AG10803 (cell line): ENCODE data around the gene TPSAB1.
"Not testable (repeated sequence)": the region's sequence is repeated elsewhere in the genome, so short reads cannot be mapped to it uniquely, and the experiment has no call there.

Source experiments
- DNase-seq: peaks from one replicate; pipeline ENCODE4 v3.0.0; 2010; ENCODE audit warnings: low read depth
- H3K4me3 ChIP-seq: 2 replicates; pipeline ENCODE4 v1.5.1; 2011; ENCODE audit warnings: mild to moderate bottlenecking, low read length, control low read depth
- CTCF ChIP-seq: conservative IDR thresholded peaks from 2 replicates; pipeline ENCODE4 v1.5.1; 2011; ENCODE audit warnings: mild to moderate bottlenecking, low read length, control low read depth, inconsistent platforms

Gene TPSAB1

DNA sequence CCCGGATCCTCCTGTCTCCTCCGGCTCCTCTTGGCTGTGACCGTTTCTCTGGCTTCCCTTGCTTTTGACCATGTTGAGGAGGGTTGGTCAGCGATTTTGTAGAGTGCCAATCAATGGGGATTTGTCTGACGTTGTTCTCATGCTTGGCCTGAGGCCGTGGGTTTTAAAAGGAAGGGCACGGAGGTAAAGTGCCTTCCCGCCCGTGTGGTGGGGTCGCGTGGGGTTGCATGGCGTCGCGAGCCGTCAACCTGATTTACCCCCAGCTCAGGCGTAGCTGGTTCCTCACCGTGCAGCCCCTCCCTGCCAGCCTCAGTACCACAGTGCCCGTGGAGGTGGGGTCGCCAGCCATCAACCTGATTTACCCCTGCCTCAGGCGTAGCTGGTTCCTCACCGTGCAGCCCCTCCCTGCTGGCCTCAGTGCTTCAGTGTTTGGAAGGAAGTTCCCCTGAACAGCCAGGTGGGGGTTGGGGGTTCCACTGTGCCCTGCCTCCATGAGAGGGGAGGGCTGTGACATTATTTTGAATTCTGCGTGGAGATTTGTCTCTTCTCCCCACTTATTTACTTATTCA, 5.0 kb downstream of the TPSAB1 start:
- no peak overlapping the region for H3K4me3 ChIP-seq
- no peak for TF ChIP-seq CTCF
- no peak for DNase-seq

GRCh38 chr16:1247903-1248537, 7.5 kb downstream of the TPSAB1 start:
- not testable (repeated sequence) for DNase-seq, H3K4me3 ChIP-seq

DNA sequence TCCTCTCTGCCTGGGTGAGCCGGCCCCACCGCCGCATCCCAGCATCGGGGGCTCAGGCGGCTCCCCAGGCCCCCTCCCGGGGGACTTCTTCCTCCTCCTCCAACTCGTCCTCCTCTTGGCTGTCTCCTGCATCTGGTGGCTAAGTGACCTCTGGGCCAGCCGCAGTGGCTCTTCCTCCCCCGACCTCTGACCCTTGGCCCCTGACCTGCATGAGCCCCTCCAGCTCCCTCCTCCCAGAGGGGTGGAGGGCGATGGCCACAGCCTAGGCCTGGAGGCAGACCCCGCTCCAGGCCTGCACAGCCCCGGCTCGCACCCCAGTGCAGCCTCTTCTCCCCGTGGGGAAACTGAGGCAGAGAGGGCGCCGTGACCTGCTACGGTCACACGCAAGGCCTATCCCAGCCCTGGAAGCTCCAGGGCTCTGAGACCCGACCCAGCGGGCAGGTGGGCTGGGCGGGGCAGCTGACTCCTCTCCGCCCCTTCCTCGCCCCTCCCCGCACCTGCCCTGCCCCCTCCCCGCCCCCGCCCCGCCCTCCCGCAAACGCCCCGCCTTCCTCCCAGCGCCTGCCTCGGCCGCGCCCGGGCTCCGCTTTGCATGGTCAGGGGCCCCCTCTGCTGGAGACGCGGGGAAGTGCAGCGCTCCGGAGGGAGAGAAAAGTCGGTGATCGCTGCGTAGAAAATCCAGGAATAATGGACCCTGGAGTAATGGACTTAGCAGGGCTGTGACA, 8.7 kb downstream of the TPSAB1 start:
- not testable (repeated sequence) for DNase-seq, H3K4me3 ChIP-seq

DNA sequence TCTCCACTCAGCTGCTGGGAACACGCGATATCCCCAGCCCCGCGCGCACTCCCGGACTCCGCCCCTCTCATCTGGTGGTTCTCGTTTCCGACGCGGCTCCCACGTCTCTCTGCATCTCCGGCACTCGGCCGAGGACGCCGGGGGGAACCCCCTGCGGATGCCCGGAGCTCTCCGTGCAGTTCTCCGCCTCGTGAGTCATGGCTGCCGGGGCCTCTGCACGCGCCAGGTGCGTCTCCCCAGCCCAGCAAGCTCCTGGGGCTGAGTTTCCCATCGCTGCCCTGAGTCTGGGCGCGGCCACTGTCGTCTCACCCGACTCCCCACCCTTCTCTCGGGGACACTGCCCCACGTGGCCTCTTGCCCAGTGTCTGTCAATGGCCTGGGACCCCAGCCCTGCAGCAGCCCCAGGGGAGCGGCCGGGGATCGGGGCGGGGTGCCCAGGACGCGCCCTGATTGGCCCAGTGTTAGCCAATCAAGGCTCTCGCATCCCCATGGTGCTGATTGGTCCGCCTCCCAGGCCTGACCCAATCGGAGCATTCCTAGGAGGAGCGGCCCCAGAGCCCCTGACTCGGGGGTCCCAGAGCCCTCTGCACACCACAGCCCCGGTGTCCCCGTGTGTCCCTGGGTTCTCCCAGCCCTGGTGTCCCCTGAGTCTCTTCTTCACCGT, 13.3 kb downstream of the TPSAB1 start:
- DNase-seq, H3K4me3 ChIP-seq: not testable (repeated sequence)

GRCh38 chr16:1254821-1255220, 14.3 kb downstream of the TPSAB1 start:
- DNase-seq, H3K4me3 ChIP-seq: not testable (repeated sequence)

- not testable (repeated sequence) for H3K4me3 ChIP-seq, DNase-seq
These were observed 15.0 kb downstream of the TPSAB1 start, which contains the start of gene TPSD1 for GRCh38 chr16:1255276-1256122. Gene TPSD1 (plus strand): TSS chr16:1256069. CDS start chr16:1256281, 212 bp downstream.

- H3K4me3 ChIP-seq, DNase-seq: not testable (repeated sequence)
These were observed 15.9 kb downstream of the TPSAB1 start for GRCh38 chr16:1256296-1256873.

DNA sequence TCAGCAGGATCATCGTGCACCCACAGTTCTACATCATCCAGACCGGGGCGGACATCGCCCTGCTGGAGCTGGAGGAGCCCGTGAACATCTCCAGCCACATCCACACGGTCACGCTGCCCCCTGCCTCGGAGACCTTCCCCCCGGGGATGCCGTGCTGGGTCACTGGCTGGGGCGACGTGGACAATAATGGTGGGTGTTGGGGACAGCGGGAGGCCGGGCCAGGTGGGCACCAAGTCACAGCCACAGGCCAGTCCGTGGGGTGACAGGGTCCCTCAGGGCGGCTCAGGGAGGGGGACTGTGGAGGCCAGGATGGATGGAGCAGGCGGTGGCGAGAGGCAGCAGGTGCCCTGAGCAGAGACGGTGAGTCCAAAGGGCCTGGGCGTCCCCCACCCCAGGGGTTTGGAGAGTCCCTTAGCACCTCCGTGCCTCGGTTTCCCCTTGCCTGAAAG, 16.4 kb downstream of the TPSAB1 start:
- no peak for TF ChIP-seq CTCF
- DNase-seq, result no peak
- H3K4me3 ChIP-seq, result no peak overlapping the region

DNA sequence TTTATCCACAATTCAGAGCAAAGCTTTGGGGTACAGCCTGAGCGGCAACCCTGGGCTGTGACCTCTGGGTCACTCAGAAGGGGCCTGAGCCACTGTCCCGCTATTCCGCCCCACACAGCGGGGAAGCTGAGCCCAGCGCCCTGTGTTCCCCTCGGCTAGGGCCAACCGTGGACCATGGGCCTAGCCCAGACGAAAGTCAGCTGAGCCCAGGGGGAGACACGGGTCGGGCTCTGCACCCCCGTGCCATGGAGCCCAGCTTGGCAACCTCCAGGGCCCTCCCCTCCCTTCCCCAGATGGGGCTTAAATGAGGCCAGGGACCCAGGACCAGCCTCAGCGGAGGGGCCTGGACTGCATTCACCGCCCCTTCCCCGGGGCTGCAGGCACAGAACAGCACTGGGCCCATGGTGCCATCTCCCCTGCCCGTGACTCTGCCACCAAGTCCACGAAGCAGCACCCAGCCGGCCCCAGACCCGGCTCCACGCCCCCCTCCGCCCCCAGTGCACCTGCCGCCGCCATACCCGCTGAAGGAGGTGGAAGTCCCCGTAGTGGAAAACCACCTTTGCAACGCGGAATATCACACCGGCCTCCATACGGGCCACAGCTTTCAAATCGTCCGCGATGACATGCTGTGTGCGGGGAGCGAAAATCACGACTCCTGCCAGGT, 17.2 kb downstream of the TPSAB1 start:
- no peak for DNase-seq

More for the DNA sequence above, 17.2 kb downstream of the TPSAB1 start:
- no peak for TF ChIP-seq CTCF
- H3K4me3 ChIP-seq, result no peak overlapping the region
